COLO829 (cell line): ENCODE data around the gene NUDT4.
A peak's percentile ranks its signal among the peaks of the same experiment; 100 is the strongest.

Experiments used
- DNase-seq: peaks from one replicate; pipeline ENCODE4 v3.0.0; 2012; ENCODE audit warnings: low spot score

Gene NUDT4

DNA sequence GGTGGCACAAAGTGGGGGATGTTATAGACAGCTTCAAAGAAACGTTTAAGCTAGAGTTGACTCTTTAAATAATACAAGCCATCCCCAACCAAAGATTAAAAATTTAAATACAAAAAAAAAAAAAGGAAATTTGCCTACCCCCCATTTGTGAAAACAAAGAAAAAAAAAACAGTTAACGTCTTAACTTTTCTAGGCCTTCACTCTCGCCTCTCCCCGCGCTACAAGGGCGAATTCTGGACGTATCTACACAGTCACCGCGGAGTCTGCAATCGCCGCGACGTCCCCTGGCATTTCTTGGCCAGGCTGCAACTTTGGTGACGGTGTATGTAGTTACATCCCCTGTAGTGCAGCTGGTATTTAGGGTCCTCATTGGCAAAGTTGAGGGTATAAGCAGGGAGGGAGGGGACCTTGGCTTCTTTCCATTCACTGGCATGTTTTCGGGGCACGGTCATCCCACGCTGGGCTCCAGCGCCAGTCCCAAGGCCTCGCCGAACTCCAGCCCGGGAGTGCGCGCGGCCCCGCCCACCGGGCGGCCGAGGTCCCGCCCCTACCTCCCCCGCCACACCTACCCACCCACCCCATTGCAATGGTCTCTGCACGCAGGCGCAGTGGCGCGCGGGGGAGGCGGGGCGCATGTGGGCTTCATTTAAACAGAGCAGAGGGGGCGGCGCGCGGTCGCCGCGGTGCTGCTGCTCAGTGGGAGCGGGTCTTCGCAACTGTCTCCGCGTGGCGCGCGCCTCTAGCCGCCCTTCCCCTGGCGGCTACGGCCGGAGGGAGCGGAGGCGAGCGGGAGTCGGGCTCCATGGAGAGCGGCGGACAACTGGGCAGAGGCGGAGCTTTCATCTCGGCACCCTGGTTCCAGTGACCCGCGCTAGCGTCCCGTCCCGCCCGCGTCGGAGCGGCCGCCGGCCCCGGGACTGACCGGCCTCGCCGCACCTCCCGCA is at the start of gene NUDT4:
Gene NUDT4 (plus strand): TSS at position 674 of the 944 bp plus-strand sequence. CDS start 398 bp downstream, outside the sequence.
- DNase-seq = peak; percentile 96

DNA sequence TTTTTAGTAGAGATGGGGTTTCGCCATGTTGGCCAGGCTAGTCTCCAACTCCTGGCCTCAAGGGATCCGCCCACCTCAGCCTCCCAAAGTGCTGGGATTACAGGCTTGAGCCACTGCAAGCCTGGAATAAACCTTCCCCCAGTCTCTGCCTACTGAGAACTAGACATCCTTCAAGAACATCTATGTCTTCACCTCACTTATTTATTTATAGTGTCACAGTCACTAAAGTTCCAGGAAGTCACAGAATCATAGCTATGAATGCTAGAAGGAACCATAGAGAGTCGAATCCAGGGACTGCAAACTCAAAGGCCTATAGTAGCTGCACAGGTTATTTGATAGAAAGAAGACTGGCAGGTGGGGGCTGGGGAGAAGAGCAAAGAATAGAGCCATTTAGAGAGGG is 44.7 kb upstream of the NUDT4 start:
- DNase-seq = no peak

DNA sequence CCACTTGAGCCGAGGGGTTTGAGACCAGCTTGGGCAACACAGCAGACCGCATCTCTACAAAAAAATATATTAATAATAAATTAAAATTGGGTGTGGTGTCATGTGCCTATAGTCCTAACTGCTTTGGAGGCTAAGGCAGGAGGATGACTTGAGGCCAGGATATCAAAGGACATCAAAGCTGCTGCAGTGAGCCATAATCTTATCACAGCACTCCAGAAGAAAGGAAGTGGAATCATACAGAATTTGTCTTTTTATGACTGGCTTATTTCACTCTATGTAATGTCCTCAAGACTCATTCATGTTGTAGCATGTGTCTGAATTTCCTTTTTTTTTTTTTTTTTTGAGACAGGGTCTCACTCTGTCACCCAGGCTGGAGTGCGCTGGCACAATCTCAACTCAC is 43.9 kb upstream of the NUDT4 start:
- DNase-seq = no peak

DNA sequence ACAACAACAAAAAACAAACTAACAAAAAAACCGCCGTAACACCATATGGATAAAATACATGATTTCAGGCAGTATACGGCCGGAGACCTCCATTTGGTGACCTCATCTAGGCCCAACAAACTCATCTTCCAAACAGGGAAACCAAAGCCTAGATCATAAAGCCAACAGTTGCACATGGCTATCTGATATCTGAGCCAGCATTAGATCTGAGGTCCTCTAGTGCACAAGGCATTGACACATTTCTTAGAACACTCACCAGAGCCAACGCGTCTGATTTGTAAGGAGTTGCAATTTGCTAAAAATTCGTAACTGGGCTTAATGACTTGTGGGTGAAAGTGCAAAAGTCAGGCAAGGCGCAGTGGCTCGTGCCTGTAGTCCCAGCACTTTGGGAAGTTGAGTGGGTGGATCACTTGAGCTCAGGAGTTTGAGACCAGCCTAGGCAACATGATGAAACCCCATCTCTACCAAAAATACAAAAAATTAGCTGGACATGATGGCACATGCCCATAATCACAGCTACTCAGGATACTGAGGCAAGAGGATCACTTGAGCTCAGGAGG is 42.0 kb upstream of the NUDT4 start:
- DNase-seq = no peak

DNA sequence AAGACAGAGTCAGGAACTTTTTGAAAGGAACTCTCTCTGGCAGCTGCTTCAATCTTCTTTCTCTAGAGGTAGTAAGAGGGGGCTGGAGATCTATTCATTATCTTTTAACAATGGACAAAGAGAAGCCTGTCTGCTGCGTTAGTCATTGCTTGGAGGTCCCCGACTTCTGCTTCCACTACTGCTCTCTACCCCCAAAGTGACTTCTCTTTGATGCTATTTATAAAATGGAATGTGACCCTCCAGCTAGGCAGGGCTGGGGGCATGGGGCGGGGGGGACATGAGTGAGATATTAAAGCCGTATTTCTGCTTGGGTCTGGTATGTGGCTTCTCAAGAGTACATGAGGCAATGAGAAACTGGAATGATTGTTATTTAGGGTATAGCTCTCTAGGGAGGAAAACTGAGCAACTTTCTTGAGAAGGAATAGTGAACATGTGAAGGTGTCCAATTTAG is 41.4 kb upstream of the NUDT4 start:
- DNase-seq = peak; percentile 93

DNA sequence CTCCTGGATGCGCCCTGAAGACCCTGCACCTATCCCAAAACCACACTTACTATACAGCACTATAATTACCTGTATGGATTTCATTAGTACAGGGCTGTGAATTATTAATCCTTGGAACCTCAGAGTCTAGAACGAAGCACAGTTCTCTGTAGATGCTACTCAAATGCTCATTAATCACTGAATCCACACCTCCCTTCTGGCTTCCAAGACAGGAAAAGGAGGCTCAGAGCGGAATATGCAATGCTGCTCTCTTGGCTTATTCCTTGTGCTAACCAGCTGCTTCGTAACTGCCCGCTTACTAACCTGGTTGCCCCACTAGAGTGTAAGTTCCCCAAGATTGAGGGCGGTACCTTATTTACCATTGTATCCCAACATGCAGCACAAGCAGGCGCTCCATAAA is 39.1 kb upstream of the NUDT4 start:
- DNase-seq = no peak

DNA sequence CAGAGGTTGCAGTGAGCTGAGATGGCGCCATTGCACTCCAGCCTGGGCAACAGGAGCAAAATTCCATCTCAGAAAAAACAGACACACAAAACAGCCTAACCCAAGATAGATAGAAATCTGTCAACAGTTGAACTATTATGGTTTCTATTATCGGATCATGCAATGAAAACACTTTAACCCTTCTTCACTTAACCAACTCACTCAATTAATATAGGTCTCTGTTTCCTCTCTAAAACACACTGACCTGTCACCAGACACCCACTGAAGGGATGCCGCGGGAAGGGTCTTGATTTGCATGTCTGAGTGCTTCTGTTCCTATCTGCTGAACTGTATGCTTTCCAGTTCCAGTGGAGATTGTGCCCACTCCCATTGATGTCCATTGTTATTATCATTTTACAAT is 38.0 kb upstream of the NUDT4 start:
- no peak for DNase-seq

DNA sequence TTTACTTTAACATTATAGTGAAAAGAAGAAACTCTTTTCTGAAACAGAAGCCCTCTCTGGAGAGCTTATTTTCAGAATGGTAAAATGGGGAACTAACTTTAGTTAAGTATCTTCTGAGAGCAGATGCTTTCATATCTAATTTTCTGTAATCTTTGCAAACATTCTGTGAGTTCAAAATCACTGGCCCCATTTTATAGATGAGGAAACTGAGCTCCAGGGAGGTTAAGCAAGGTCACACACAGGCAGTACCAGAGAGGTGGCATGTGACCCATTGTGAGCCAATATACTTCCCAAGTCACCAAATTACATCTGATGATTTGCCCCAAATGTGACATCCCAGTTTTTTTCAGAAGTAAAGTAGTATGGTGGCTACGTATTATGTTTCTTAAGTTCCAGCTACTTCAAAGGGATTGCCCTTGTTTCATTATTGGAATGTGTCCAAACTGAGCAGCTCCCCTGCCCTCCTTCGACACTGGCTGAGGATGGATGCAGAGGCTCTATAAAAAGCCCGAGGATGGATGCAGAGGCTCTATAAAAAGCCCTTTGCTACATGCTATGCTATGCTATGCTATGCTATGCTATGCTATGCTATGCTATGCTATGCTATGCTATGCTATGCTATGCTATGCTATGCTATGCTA is 36.2 kb upstream of the NUDT4 start:
- DNase-seq = no peak

DNA sequence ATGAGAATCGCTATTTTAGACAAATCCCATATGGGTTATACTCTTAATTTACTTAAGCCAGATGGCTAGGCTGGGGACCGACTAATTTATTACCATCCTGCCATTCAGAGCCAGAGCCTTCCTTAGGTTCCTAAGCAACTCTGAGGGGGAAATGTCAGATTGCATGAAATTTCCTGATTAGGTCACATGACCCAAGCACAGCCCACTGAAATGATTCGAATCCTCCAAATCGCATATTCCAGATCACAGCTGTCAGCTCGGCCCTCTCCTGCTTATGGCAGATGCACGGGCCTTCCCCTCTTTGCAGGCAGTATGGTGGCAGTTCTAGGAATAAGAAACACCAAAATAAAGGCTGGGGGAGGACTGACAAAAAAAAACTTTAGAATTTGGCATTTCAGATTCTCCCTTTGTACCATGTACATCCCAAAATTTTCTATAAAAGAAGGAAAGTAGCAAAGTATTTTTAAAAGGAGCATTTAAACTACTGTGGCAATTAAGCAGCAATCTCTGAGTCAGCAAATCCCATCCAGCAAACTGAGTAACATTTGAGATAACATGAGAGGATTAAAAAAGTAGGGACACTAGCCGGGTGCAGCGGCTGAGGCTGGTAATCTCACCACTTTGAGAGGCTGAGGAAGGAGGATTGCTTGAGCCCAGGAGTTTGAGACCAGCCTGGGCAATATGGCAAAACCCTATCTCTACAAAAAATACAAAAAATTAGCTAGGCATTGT is 30.5 kb upstream of the NUDT4 start:
- DNase-seq = no peak

DNA sequence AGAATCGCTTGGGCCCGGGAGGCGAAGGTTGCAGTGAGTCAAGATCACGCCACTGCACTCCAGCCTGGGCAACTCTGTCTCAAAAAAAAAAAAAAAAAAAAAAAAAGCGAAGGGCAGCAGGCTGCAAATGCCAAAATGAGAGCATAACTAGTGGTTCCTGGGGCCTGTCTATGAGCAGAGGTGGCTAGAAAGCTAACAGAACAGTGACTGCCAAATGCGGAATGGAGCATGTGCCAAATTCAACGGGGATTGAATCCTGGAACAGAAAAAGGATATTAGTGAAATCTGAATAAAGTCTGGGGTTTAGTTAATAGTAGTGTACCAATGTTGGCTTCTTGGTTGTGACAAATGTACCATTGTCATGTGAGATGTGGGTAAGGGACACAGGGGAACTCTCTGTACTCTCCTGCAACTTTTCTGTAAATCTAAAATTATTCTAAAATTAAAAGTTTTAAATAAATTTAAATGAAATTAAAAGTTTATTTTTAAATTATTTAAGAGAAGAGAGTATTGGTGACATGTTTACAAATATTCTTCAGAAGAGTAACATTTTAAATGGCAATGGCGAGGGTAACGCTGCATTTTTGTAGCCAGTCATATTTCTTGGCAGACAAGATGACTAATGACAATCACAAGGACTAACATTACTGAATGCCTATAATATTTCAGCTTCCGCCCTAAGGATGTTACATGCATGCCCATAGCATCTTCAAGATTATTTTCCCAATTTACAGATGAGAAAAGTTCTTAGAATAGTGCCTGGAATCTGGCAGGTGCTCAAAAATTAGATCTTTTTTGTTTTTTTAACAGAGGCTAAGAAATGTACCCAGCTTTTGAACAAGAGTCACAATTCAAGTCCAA is 28.9 kb upstream of the NUDT4 start:
- no peak for DNase-seq

DNA sequence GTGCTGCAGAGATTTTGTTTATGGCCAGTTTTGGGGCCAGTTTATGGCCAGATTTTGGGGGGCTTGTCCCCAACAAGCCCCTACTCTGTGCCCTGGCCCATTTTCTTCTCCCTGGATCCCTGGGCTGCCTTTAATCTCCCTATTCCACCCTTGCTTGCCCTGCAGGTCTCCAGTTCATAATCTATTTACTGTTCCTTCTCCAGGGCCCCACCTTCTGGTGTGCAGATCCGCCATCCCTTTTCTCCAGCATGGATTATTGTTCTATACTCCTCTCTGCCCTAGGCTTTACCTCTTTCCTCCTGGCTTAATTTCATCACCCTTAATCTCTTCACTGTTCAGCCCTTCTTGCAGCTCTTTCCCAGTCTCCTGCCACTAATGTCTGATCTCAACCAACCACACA is 26.0 kb upstream of the NUDT4 start:
- DNase-seq = no peak

DNA sequence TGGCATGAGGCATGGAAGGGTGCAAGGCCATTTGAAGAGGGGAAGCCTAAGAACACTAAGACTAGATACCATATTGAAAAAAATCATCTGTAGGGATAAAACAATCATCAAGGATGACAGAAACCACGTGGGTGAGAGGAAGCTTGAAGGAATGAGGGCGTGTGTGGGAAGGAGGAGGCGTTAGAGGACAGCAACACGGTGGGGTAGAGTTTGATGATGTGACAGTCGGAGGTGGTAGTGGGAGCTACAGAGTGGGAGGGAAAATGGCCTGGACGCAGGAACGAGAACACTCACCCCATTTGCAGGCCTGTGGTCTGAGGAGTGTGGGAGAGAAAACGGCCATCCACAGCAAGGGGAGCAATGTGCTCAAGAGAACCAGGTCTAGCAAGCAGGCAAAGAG is 25.4 kb upstream of the NUDT4 start:
- no peak for DNase-seq

DNA sequence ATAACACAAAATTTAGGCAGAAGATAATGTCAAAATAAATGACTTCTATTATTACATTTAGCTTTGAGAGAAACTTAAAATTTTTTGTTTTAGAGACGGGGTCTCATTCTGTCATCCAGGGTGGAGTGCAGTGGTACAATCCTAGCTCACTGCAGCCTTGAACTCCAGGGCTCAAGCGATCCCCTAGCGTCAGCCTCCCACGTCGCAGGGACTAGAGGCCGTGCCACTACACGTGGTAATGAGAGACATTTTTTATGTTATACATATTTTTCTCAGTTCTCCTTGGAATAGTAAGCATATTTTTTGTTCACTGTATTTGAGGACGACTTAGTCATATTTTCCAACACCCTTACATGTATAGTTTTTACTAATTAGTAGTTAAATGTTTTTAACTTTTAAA is 21.5 kb upstream of the NUDT4 start:
- DNase-seq = no peak

DNA sequence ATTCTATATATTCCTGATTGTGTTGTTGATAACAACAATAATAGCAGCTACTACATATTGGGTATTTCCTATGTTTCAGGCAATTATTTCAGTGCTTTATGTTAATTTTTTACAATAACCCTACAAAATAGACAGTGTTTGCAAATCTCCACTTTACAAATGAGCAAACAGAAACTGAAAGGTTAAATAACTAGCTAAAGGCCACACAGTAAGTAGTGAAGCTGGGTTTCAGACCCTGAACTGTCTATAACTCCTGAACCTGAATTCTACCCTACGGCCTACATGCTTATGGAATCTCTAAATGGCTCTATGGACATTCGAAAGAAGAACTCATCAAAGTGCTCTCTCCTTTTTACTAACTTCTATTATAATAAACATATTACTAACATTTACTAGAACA is 19.7 kb upstream of the NUDT4 start:
- no peak for DNase-seq

DNA sequence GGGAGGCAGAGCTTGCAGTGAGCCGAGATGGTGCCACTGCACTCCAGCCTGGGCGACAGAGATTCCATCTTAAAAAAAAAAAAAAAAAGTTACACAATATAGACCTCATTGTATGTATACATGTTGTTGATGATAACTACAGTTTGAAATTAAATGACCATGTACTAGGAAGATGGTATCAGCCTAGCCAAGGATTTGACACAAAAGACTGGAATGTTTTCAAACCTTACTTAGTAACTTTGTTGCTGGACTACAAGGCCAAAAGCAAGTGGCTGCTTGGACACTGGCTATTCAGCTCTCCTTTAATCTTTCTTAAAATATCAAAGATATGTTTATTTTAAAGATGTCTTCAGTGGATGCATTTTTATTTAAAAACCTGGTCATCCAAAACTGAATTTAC is 18.9 kb upstream of the NUDT4 start:
- no peak for DNase-seq

DNA sequence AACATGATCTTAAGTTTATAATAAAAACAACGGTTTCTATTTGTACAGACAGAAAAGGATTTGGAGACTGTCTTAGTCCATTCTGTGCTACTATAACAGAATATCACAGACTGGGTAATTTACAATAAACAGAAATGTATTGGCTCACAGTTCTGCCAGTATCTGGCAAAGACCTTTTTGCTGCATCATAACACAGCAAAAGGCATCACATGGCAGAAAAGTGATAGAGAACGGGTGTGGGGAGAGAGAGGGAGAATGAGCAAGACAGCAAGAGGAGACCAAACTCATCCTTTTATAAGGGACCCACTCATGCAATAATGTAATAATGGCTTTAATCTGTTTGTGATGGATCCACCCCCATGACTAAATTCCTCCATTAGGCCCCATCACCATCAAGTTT is 17.0 kb upstream of the NUDT4 start:
- no peak for DNase-seq

DNA sequence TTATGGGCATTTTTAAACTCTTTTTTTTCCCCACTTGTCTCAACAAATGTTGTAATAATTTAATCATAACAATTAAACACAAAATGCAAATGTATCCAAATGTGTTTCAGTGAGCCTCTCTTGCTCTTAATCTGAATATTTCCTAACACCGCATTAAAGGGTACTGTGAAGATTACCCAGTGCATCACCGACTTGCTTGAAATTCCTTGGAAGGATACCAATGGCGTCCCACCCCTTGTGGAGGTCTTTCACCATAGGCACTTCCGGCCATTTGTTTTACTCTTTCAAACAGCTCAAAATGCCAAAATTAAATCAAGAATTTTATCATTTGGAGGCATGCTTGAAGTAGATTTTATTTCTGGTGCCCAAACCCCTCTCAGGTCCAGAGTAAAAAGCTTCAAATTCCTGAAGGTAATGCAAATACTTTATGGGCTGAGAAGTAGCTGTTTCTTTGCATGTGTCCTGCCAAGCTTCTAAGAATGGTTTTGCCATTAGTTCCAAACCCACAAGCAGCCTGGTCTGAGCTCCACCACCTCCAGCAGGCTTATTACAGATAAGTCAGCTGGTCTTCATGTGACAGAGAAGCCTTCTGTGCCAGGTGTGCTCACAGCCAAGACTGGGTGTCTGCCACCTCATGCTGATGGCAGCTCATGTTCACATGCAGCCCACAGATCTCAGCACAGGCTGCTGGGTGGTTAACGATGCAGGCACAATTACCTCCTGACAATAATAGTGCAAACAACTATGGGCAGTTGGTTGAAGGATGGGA is 16.4 kb upstream of the NUDT4 start:
- DNase-seq = no peak

DNA sequence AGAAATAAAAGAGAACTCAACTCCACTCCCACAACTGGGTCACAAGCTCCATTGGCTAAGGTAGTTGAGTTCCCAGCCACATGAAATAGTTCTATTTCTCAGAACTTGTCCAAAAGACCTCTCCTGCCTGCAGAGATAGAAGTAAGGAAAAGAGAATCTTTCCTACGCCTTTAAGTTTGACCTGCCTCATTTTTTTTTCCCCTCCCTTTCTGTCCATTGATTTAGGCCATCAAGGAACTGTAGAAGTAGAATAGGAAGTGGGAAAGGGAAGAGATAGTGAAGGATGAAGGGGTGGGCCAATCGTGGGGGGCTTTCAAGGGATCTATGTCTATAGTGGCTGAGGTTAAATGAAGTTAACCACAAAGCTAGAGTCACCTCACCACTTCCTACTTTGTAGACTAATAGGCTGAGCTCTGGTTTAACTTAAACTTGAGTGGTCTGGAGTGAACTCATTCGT is 13.9 kb upstream of the NUDT4 start:
- no peak for DNase-seq

DNA sequence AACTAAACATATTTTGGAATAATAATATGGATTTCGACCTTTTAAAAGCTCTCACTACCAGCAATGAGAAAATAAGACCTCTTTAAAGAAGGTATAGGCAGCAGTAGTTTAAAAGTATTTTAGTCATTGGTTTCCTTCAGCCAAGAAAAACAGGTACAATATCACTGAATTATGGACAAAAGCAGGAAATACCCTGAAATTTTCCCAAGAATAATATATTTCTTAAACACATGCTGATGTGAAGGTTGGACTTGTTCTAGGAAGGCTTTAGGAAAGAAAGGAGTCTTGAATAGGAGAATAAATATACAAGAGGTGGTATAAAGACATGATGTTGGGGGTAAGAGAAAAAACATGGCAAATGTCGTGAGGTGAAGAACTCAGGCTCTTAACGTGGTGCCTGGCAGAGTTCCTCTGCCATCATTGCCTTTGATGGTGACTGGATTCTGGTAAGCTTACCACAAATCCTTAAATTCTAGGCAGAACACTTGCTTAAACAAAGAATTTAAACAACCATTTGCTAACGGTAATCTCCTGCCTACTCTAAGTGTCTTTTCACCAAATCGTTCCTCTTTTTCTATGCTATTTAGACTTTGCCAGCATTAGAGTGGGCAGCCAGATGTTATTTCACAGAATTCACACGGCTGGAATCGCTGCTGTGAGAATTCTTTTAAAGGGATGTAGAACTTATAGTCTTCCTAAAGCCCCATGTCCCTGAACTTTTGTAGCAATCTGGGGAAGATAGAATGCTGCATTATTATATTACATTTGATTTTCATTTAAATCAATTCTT is 11.9 kb upstream of the NUDT4 start:
- DNase-seq = no peak

DNA sequence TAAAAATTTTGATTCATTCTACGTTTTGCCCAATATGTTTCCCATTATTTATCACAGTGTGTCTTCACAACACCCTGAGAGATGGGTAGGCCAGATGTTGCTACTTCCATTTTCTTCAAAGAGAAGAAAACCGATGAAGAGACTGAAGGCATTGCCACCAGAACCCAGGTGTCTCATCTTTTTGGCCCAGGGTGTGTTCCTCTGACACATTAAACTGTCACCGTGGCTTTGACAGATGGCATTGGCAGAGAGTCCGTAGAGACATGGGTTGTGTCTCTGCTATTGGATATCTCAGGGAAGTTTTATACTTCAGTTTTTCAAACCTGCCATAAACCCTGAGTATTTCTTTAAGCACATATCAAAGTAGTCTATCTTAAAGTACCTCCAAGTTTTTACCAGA is 11.3 kb upstream of the NUDT4 start:
- DNase-seq = no peak
